HepG2 (cell line): ENCODE results near the gene SRC. TPM values are rescaled to one million over a fixed set of nuclear protein-coding genes. Genes with fewer than 3 reads are reported as not detected.
A peak's percentile ranks its signal among the peaks of the same experiment; 100 is the strongest.

ENCODE experiments used
- ARNT ChIP-seq: fragments of 450-650 bp; IDR thresholded peaks from 2 replicates; pipeline ENCODE4 v1.6.1; 2017
- BORCS8-MEF2B ChIP-seq: sonication (generic); formaldehyde crosslinking; IDR thresholded peaks from 2 replicates; pipeline ENCODE4 v1.8.0; 2022; ENCODE audit warnings: mild to moderate bottlenecking, missing genetic modification reagents
- DMAP1 ChIP-seq: IDR thresholded peaks from 2 replicates; pipeline ENCODE4 v1.6.1; 2016
- KAT8 ChIP-seq: IDR thresholded peaks from 2 replicates; pipeline ENCODE4 v1.6.1; 2016; ENCODE audit warnings: missing genetic modification reagents, missing compliant biosample characterization
- MATR3 ChIP-seq: sonication (generic); formaldehyde crosslinking; IDR thresholded peaks from 2 replicates; pipeline ENCODE4 v1.4.0; 2020; ENCODE audit warnings: missing genetic modification reagents
- NCOA2 ChIP-seq: sonication (generic); formaldehyde crosslinking; IDR thresholded peaks from 2 replicates; pipeline ENCODE4 v1.8.0; 2022; ENCODE audit warnings: inconsistent platforms
- NCOA5 ChIP-seq: sonication (generic); formaldehyde crosslinking; IDR thresholded peaks from 2 replicates; pipeline ENCODE4 v1.4.0; 2020; ENCODE audit warnings: missing genetic modification reagents
- SP1 ChIP-seq, 2 experiments: fragments of 450-650 bp in 1 of 2; sonication (generic) in 1 of 2; formaldehyde crosslinking in 1 of 2; IDR thresholded peaks; 2 replicates each; pipeline versions ENCODE4 v1.4.0 to v1.6.1; 2016 to 2020; ENCODE audit warnings: missing genetic modification reagents in 1 of 2
- SRY ChIP-seq: sonication (generic); formaldehyde crosslinking; IDR thresholded peaks from 2 replicates; pipeline ENCODE4 v1.8.0; 2022; ENCODE audit warnings: mild to moderate bottlenecking, missing genetic modification reagents
- TAF15 ChIP-seq: fragments of 200-400 bp; formaldehyde crosslinking; IDR thresholded peaks from one replicate; pipeline ENCODE4 v1.6.1; 2018; ENCODE audit warnings: mild to moderate bottlenecking, low read depth, low read length; ENCODE audit not compliant: poor library complexity, severe bottlenecking
- ZNF230 ChIP-seq: sonication (generic); formaldehyde crosslinking; IDR thresholded peaks from 2 replicates; pipeline ENCODE4 v1.4.0; 2020; ENCODE audit warnings: mild to moderate bottlenecking, missing genetic modification reagents
- ZNF605 ChIP-seq: sonication (generic); formaldehyde crosslinking; IDR thresholded peaks from 2 replicates; pipeline ENCODE4 v1.8.0; 2022; ENCODE audit warnings: mild to moderate bottlenecking, missing genetic modification reagents
- ZNF607 ChIP-seq: sonication (generic); formaldehyde crosslinking; IDR thresholded peaks from 2 replicates; pipeline ENCODE4 v1.5.1; 2020; ENCODE audit warnings: missing genetic modification reagents, mild to moderate bottlenecking, borderline replicate concordance
- polyA plus RNA-seq, 8 experiments: library from polyadenylated mRNA; depleted of rRNA in 3 of 8; stranded (reverse) in 7 of 8; unstranded in 1 of 8; fragments of >200 nt; fragmentation: Illumina TruSeq in 4 of 8; extraction: Trizol in 4 of 8; gene quantifications; 2 replicates each; pipeline versions ENCODE4 v1.2.1 to v1.2.3, GENCODE V29; 2011 to 2016; ENCODE audit warnings: low read depth in 4 of 8, missing spikeins in 1 of 8, mixed read lengths in 1 of 8; ENCODE audit not compliant: insufficient read depth in 1 of 8
- total RNA-seq, 5 experiments: library from RNA; depleted of rRNA; stranded (reverse); fragments of >200 nt; fragmentation: Illumina TruSeq; extraction: Trizol; gene quantifications; 2 replicates each; pipeline ENCODE4 v1.2.3, GENCODE V29; 2016; ENCODE audit warnings: low read depth in 1 of 5
- TF ChIP-seq, protein P1 (sequence below): sonication (generic); formaldehyde crosslinking; IDR thresholded peaks from 2 replicates; pipeline ENCODE4 v1.4.0; 2020; ENCODE audit warnings: missing genetic modification reagents
- TF ChIP-seq, protein P2 (sequence below): sonication (generic); formaldehyde crosslinking; conservative IDR thresholded peaks from 2 replicates; pipeline ENCODE4 v1.4.0; 2020; ENCODE audit warnings: missing genetic modification reagents
- TF ChIP-seq, protein P3 (sequence below): sonication (generic); formaldehyde crosslinking; IDR thresholded peaks from 2 replicates; pipeline ENCODE4 v1.5.1; 2020; ENCODE audit warnings: missing genetic modification reagents, mild to moderate bottlenecking, borderline replicate concordance
- TF ChIP-seq, protein P4 (sequence below): sonication (generic); formaldehyde crosslinking; IDR thresholded peaks from 2 replicates; pipeline ENCODE4 v1.4.0; 2020; ENCODE audit warnings: missing genetic modification reagents, mild to moderate bottlenecking, borderline replicate concordance
- TF ChIP-seq, protein P5 (sequence below): sonication (generic); formaldehyde crosslinking; IDR thresholded peaks from 2 replicates; pipeline ENCODE4 v1.4.0; 2020; ENCODE audit warnings: missing genetic modification reagents
- TF ChIP-seq, protein P6 (sequence below): sonication (generic); formaldehyde crosslinking; IDR thresholded peaks from 2 replicates; pipeline ENCODE4 v1.4.0; 2020; ENCODE audit warnings: missing genetic modification reagents, borderline replicate concordance

The SRC gene
- total and polyA plus RNA-seq, 2 of the 13 experiments (the other 11 are each of a cell fraction or from before 2014, with no cell fraction given) = 54.7 to 192 TPM

DNA sequence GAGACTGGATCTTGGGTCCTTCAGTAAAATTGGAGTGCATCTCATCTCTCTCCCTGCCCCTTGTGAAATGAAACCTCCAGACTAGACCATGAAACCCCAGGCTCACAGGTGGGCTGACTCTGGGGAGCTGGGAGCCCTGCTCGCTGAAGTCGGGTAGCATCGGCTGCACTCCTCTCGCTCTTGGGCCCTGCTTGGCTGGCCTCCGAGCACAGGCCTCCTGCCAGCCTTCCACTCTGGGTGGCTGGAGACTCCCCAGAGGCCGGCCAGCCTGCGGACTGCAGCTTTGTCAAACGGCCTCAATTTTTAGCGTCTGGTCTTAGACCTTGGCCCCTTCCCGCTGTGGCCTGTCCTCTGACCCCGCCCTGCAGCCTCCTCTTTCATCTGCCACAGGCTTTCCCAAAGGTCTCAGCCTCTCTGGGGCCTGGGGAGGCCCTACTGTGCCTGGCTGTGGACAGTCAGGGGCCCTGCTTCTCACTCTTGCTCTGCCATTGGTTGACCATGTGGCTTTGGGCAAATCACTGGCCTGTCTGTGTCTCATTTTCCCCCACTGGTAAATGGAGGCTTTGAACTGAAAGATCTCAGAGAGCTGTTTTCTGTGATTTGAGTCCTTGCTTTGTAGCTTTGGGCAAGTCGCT lies 45.1 kb downstream of the SRC start (continued):
- TF ChIP-seq, protein P1, sequence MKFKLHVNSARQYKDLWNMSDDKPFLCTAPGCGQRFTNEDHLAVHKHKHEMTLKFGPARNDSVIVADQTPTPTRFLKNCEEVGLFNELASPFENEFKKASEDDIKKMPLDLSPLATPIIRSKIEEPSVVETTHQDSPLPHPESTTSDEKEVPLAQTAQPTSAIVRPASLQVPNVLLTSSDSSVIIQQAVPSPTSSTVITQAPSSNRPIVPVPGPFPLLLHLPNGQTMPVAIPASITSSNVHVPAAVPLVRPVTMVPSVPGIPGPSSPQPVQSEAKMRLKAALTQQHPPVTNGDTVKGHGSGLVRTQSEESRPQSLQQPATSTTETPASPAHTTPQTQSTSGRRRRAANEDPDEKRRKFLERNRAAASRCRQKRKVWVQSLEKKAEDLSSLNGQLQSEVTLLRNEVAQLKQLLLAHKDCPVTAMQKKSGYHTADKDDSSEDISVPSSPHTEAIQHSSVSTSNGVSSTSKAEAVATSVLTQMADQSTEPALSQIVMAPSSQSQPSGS (CRISPR knock-in tag) = peak; percentile 82
- TF ChIP-seq SP1 (IDR thresholded peaks at IDR 0.05) (no peak), SP1 (CRISPR knock-in tag; IDR thresholded peaks at IDR 0.05) (peak; percentile 43; the same call in 1 of the 2 replicates), SRY (CRISPR knock-in tag) (peak; percentile 76; the same call in 1 of the 2 replicates), DMAP1 (peak; percentile 77), ZNF230 (CRISPR knock-in tag) (peak; percentile 89), ZNF607 (peak; percentile 57; the same call in 1 of the 2 replicates), NCOA2 (CRISPR knock-in tag) (peak; percentile 84), TAF15 (no peak), KAT8 (CRISPR knock-in tag) (peak; percentile 77), NCOA5 (no peak), MATR3 (CRISPR knock-in tag) (no peak), ARNT (no peak), ZNF605 (peak; percentile 82), BORCS8-MEF2B (peak; percentile 68)
- TF ChIP-seq, protein P2, sequence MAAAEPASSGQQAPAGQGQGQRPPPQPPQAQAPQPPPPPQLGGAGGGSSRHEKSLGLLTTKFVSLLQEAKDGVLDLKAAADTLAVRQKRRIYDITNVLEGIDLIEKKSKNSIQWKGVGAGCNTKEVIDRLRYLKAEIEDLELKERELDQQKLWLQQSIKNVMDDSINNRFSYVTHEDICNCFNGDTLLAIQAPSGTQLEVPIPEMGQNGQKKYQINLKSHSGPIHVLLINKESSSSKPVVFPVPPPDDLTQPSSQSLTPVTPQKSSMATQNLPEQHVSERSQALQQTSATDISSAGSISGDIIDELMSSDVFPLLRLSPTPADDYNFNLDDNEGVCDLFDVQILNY = no peak; the same call in 1 of the 2 replicates
- TF ChIP-seq, protein P3, sequence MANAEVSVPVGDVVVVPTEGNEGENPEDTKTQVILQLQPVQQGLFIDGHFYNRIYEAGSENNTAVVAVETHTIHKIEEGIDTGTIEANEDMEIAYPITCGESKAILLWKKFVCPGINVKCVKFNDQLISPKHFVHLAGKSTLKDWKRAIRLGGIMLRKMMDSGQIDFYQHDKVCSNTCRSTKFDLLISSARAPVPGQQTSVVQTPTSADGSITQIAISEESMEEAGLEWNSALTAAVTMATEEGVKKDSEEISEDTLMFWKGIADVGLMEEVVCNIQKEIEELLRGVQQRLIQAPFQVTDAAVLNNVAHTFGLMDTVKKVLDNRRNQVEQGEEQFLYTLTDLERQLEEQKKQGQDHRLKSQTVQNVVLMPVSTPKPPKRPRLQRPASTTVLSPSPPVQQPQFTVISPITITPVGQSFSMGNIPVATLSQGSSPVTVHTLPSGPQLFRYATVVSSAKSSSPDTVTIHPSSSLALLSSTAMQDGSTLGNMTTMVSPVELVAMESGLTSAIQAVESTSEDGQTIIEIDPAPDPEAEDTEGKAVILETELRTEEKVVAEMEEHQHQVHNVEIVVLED = peak; percentile 67; the same call in 1 of the 2 replicates
- TF ChIP-seq, protein P4, sequence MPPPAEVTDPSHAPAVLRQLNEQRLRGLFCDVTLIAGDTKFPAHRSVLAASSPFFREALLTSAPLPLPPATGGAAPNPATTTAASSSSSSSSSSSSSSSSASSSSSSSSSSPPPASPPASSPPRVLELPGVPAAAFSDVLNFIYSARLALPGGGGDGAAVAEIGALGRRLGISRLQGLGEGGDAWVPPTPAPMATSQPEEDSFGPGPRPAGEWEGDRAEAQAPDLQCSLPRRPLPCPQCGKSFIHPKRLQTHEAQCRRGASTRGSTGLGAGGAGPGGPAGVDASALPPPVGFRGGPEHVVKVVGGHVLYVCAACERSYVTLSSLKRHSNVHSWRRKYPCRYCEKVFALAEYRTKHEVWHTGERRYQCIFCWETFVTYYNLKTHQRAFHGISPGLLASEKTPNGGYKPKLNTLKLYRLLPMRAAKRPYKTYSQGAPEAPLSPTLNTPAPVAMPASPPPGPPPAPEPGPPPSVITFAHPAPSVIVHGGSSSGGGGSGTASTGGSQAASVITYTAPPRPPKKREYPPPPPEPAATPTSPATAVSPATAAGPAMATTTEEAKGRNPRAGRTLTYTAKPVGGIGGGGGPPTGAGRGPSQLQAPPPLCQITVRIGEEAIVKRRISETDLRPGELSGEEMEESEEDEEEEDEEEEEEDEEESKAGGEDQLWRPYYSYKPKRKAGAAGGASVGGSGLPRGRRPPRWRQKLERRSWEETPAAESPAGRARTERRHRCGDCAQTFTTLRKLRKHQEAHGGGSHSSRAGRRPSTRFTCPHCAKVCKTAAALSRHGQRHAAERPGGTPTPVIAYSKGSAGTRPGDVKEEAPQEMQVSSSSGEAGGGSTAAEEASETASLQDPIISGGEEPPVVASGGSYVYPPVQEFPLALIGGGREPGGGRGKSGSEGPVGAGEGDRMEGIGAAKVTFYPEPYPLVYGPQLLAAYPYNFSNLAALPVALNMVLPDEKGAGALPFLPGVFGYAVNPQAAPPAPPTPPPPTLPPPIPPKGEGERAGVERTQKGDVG = 0 out of 2 replicates have a peak, but pooled peaks have one; percentile 87
- TF ChIP-seq, protein P5, sequence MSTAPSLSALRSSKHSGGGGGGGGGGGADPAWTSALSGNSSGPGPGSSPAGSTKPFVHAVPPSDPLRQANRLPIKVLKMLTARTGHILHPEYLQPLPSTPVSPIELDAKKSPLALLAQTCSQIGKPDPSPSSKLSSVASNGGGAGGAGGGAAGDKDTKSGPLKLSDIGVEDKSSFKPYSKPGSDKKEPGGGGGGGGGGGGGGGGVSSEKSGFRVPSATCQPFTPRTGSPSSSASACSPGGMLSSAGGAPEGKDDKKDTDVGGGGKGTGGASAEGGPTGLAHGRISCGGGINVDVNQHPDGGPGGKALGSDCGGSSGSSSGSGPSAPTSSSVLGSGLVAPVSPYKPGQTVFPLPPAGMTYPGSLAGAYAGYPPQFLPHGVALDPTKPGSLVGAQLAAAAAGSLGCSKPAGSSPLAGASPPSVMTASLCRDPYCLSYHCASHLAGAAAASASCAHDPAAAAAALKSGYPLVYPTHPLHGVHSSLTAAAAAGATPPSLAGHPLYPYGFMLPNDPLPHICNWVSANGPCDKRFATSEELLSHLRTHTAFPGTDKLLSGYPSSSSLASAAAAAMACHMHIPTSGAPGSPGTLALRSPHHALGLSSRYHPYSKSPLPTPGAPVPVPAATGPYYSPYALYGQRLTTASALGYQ (CRISPR knock-in tag) = peak; percentile 27; the same call in 1 of the 2 replicates
- TF ChIP-seq, protein P6, sequence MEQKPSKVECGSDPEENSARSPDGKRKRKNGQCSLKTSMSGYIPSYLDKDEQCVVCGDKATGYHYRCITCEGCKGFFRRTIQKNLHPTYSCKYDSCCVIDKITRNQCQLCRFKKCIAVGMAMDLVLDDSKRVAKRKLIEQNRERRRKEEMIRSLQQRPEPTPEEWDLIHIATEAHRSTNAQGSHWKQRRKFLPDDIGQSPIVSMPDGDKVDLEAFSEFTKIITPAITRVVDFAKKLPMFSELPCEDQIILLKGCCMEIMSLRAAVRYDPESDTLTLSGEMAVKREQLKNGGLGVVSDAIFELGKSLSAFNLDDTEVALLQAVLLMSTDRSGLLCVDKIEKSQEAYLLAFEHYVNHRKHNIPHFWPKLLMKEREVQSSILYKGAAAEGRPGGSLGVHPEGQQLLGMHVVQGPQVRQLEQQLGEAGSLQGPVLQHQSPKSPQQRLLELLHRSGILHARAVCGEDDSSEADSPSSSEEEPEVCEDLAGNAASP (CRISPR knock-in tag) = peak; percentile 86
